IMR-90 (cell line): Measurements from ENCODE around the gene ADORA2A. TPM values are rescaled to one million over a fixed set of nuclear protein-coding genes. Genes with fewer than 3 reads are reported as not detected.

Experiments used
- ATAC-seq: fragments of 200-7000 bp; cut with Tn5 transposase; 2 replicates; pipeline ENCODE4 v1.9.1; 2020; ENCODE audit warnings: low read depth, mild to moderate bottlenecking, moderate library complexity
- BruUV-seq: library from RNA; stranded (reverse); fragments of 400-500 nt; replicated peaks from 2 replicates; lab custom pipeline; 2021; lab: Mats Ljungman, UMichigan
- CTCF ChIA-PET: fragments of 300-600 bp; formaldehyde crosslinking; extraction: SDS; loops from one replicate; lab custom pipeline; 2021; ENCODE audit warnings: antibody characterized with exemption; lab: Yijun Ruan, JAX
- POLR2A ChIA-PET: fragments of 300-600 bp; sonication (Branson Sonifier 250); formaldehyde crosslinking; loops from one replicate; lab custom pipeline; 2022; ENCODE audit warnings: antibody characterized with exemption; ENCODE audit not compliant: unreplicated experiment; lab: Charles Lee
- DNase-seq: peaks from one replicate; pipeline ENCODE4 v3.0.0; 2013
- H2AFZ ChIP-seq: replicated peaks from 2 replicates; pipeline ENCODE3; 2013; ENCODE audit warnings: low read length, mild to moderate bottlenecking; ENCODE audit not compliant: poor library complexity
- H2AK5ac ChIP-seq: 2 replicates; pipeline ENCODE4 v1.6.1; 2013; ENCODE audit warnings: low read depth, low read length, inconsistent platforms
- H2AK9ac ChIP-seq: replicated peaks from 2 replicates; pipeline ENCODE3; 2013; ENCODE audit warnings: mild to moderate bottlenecking, low read depth, low read length, moderate library complexity; ENCODE audit not compliant: poor library complexity
- H2BK120ac ChIP-seq: 2 replicates; pipeline ENCODE4 v1.6.1; 2013; ENCODE audit warnings: low read depth, low read length, inconsistent platforms
- H2BK15ac ChIP-seq: 3 replicates; pipeline ENCODE4 v1.6.1; 2013; ENCODE audit warnings: low read depth, low read length, inconsistent platforms
- H2BK20ac ChIP-seq: 2 replicates; pipeline ENCODE4 v1.6.1; 2013; ENCODE audit warnings: low read depth, mild to moderate bottlenecking, inconsistent platforms, low read length, moderate library complexity
- H2BK5ac ChIP-seq: 2 replicates; pipeline ENCODE4 v1.6.1; 2013; ENCODE audit warnings: mild to moderate bottlenecking, low read depth, low read length, inconsistent platforms; ENCODE audit not compliant: poor library complexity, severe bottlenecking
- H3K14ac ChIP-seq: replicated peaks from 2 replicates; pipeline ENCODE4 v1.6.1; 2013; ENCODE audit warnings: low read depth, low read length, inconsistent platforms
- H3K18ac ChIP-seq: 2 replicates; pipeline ENCODE4 v1.6.1; 2013; ENCODE audit warnings: low read depth, low read length, control low read depth
- H3K23ac ChIP-seq: 2 replicates; pipeline ENCODE4 v1.6.1; 2013; ENCODE audit warnings: low read depth, low read length, inconsistent platforms
- H3K27ac ChIP-seq: 2 replicates; pipeline ENCODE4 v1.5.1; 2013; ENCODE audit warnings: mild to moderate bottlenecking, control low read depth, low read length; ENCODE audit not compliant: insufficient read depth
- H3K27me3 ChIP-seq: 2 replicates; pipeline ENCODE4 v1.6.1; 2013; ENCODE audit warnings: low read length; ENCODE audit not compliant: control insufficient read depth, insufficient read depth
- H3K36me3 ChIP-seq: 2 replicates; pipeline ENCODE4 v1.6.1; 2013; ENCODE audit warnings: low read length, mixed read lengths; ENCODE audit not compliant: control insufficient read depth, insufficient read depth
- H3K4ac ChIP-seq: 2 replicates; pipeline ENCODE4 v1.6.1; 2013; ENCODE audit warnings: low read depth, low read length, inconsistent platforms
- H3K4me1 ChIP-seq: 2 replicates; pipeline ENCODE4 v1.6.1; 2013; ENCODE audit warnings: low read length, mixed read lengths; ENCODE audit not compliant: control insufficient read depth, insufficient read depth
- H3K4me2 ChIP-seq: 2 replicates; pipeline ENCODE4 v1.6.1; 2013; ENCODE audit warnings: low read depth, mild to moderate bottlenecking, control low read depth, low read length, moderate library complexity
- H3K4me3 ChIP-seq: 2 replicates; pipeline ENCODE4 v1.5.1; 2013; ENCODE audit warnings: low read depth, mild to moderate bottlenecking, control low read depth, low read length, moderate library complexity; ENCODE audit not compliant: insufficient read depth
- H3K56ac ChIP-seq: 2 replicates; pipeline ENCODE4 v1.6.1; 2013; ENCODE audit warnings: low read length, inconsistent platforms; ENCODE audit not compliant: insufficient read depth; ENCODE audit errors: extremely low read depth
- H3K79me1 ChIP-seq, 2 experiments: 2 replicates each; pipeline ENCODE4 v1.6.1; 2013; ENCODE audit warnings: low read length in 2 of 2, inconsistent platforms in 1 of 2, low read depth in 1 of 2
- H3K9ac ChIP-seq: 2 replicates; pipeline ENCODE4 v1.6.1; 2013; ENCODE audit warnings: low read depth, low read length, control low read depth
- H3K9me1 ChIP-seq: 2 replicates; pipeline ENCODE4 v1.6.1; 2013; ENCODE audit warnings: low read length, inconsistent platforms; ENCODE audit not compliant: insufficient read depth
- H3K9me3 ChIP-seq: 2 replicates; pipeline ENCODE4 v1.6.1; 2013; ENCODE audit warnings: low read length; ENCODE audit not compliant: control insufficient read depth, insufficient read depth
- H4K20me1 ChIP-seq: 2 replicates; pipeline ENCODE4 v1.6.1; 2013; ENCODE audit warnings: low read length, inconsistent platforms; ENCODE audit not compliant: insufficient read depth
- H4K5ac ChIP-seq: 2 replicates; pipeline ENCODE4 v1.6.1; 2013; ENCODE audit warnings: mild to moderate bottlenecking, low read depth, low read length, control low read depth
- H4K8ac ChIP-seq, 2 experiments: 2 replicates each; pipeline ENCODE4 v1.6.1; 2013; ENCODE audit warnings: low read depth in 2 of 2, low read length in 2 of 2, control low read depth in 1 of 2, inconsistent platforms in 1 of 2
- H4K91ac ChIP-seq: 2 replicates; pipeline ENCODE4 v1.6.1; 2013; ENCODE audit warnings: low read depth, low read length, inconsistent platforms; ENCODE audit not compliant: insufficient read depth
- RCOR1 ChIP-seq: IDR thresholded peaks from 2 replicates; pipeline ENCODE4 v1.6.1; 2012; ENCODE audit warnings: mild to moderate bottlenecking, low read length, improper control_type of control experiment; ENCODE audit not compliant: insufficient replicate concordance
- WGBS, 2 experiments: methylation state at CpG; one replicate each; pipeline versions ENCODE4 v1.1.5 to v1.1.7; 2013; ENCODE audit warnings: missing lambda C conversion rate in 2 of 2; ENCODE audit not compliant: insufficient read length in 1 of 2; ENCODE audit errors: extremely low coverage in 2 of 2; 5-methylcytosine and 5-hydroxymethylcytosine counted together
- dilution Hi-C: fragments of 300-500 bp; cut with HindIII; formaldehyde crosslinking; loops from one replicate; pipeline ENCODE4 v1.14.3; 2018; ENCODE audit warnings: low sequenced_read_pairs; ENCODE audit not compliant: unreplicated experiment
- in situ Hi-C: fragments of 300-500 bp; cut with MboI; formaldehyde crosslinking; loops from 3 replicates; pipeline ENCODE4 v1.14.3; 2019; ENCODE audit warnings: low sequenced_read_pairs, inconsistent platforms, mixed read lengths
- intact Hi-C: fragments of 100-400 bp; cut with micrococcal nuclease; formaldehyde crosslinking; loops from 2 replicates; pipeline ENCODE4 v1.10.0; 2022
- polyA plus RNA-seq, 3 experiments: library from polyadenylated mRNA; depleted of rRNA; stranded (reverse); fragments of >200 nt; gene quantifications; 2 replicates each; pipeline ENCODE4 v1.2.3, GENCODE V29; 2012; ENCODE audit warnings: low replicate concordance in 1 of 3
- total RNA-seq: library from RNA; depleted of rRNA; stranded (reverse); fragments of >200 nt; gene quantifications from 2 replicates; pipeline ENCODE4 v1.2.3, GENCODE V29; 2012
- TF ChIP-seq, protein P1 (sequence below): fragments of 150-350 bp; IDR thresholded peaks from 2 replicates; pipeline ENCODE4 v1.6.1; 2016; ENCODE audit warnings: low read depth, mild to moderate bottlenecking, low read length, moderate library complexity, borderline replicate concordance

Gene ADORA2A
- total and polyA plus RNA-seq, 2 of the 4 experiments (the other 2 are of a cell fraction): 0.36 to 1.1 TPM

DNA sequence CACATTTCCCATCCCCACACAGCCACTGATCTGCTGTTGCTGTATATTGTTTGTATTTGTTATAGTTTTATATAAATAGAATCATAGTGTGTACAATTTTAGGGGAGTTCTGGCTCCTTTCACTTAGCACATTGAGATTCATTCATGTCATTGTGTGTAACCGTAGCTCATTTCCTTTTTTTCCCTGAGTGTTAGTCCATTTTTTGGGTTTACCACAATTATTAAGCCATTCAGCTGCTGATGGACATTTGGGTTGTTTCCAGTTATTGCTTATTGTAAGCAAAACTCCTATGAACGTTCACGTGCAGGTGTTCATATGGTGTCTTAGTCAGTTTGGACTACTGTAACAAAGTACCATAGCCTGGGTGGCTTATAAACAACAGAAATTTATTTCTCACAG, 33.6 kb upstream of the ADORA2A start:
- whole genome bisulfite sequencing, 2 experiments: no CpG with 5 or more reads among the region's 3 CpGs
- Histone ChIP-seq H2BK120ac (no peak overlapping the region), H3K9me3 (no peaks in the 10 kb centered on the region), H3K79me1 (peaks cover 12 to 73% of the 10 kb centered on the region in 2 experiments), H4K91ac (no peak overlapping the region), H4K20me1 (no peaks in the 10 kb centered on the region), H3K36me3 (peaks cover 7% of the 10 kb centered on the region), H3K18ac (no peak overlapping the region), H3K27me3 (no peaks in the 10 kb centered on the region), H2AK5ac (no peak overlapping the region), H2BK20ac (no peak overlapping the region), H2BK15ac (no peak overlapping the region), H3K4me1 (peaks cover 26% of the 10 kb centered on the region), H3K9me1 (peaks cover 25% of the 10 kb centered on the region), H3K9ac (no peak overlapping the region), H2AFZ (no peak overlapping the region), H3K4me2 (no peak overlapping the region), H4K5ac (no peak overlapping the region), H3K4ac (no peak overlapping the region), H2BK5ac (no peak overlapping the region), H3K14ac (no peak overlapping the region), H2AK9ac (no peak overlapping the region), H3K27ac (no peak overlapping the region), H3K56ac (no peak overlapping the region), H3K4me3 (no peak overlapping the region), H3K23ac (no peak overlapping the region), H4K8ac (no peak overlapping the region)
- ATAC-seq (no peak), DNase-seq (no peak)
- in situ Hi-C loops: no loop called here
- TF ChIP-seq RCOR1: no peak
- TF ChIP-seq, protein P1, sequence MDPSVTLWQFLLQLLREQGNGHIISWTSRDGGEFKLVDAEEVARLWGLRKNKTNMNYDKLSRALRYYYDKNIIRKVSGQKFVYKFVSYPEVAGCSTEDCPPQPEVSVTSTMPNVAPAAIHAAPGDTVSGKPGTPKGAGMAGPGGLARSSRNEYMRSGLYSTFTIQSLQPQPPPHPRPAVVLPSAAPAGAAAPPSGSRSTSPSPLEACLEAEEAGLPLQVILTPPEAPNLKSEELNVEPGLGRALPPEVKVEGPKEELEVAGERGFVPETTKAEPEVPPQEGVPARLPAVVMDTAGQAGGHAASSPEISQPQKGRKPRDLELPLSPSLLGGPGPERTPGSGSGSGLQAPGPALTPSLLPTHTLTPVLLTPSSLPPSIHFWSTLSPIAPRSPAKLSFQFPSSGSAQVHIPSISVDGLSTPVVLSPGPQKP: no peak
- no TSS peak for BruUV-seq
- intact Hi-C loops: no loop called here
- POLR2A ChIA-PET: no interaction called here
- CTCF ChIA-PET: no interaction called here
- dilution Hi-C loops: no loop called here
